ENCODE measurements around the gene TTC9B. TPM values are rescaled to one million over a fixed set of nuclear protein-coding genes. Genes with fewer than 3 reads are reported as not detected.

The TTC9B gene
- total and polyA plus RNA-seq, 3 donors from 2014 or later: 0.30 to 0.71 (median 0.50) TPM

GRCh38 chr19:40193587-40193849 lies 24.7 kb downstream of the TTC9B start:
- no peaks in the 10 kb centered on the region for H3K9me3 ChIP-seq
- intact Hi-C loops (cut with DNase I; ENCODE audit: low total_unique reads): no loop called here
- no peak overlapping the region for H3K4me3 ChIP-seq
- H3K4me1 ChIP-seq: peaks cover 8% of the 10 kb centered on the region
- no peaks in the 10 kb centered on the region for H3K27me3 ChIP-seq
- H3K36me3 ChIP-seq (ENCODE audit: low read depth, missing control alignments): no peaks in the 10 kb centered on the region
- no peak for TF ChIP-seq CTCF (IDR thresholded peaks at IDR 0.05)
- TF ChIP-seq POLR2A (IDR thresholded peaks at IDR 0.05): no peak
- WGBS, 2 donors: 84 to 85% methylated on average over 3 of the region's 3 CpGs
- DNase-seq: no peak
- H3K27ac ChIP-seq: no peak overlapping the region

DNA sequence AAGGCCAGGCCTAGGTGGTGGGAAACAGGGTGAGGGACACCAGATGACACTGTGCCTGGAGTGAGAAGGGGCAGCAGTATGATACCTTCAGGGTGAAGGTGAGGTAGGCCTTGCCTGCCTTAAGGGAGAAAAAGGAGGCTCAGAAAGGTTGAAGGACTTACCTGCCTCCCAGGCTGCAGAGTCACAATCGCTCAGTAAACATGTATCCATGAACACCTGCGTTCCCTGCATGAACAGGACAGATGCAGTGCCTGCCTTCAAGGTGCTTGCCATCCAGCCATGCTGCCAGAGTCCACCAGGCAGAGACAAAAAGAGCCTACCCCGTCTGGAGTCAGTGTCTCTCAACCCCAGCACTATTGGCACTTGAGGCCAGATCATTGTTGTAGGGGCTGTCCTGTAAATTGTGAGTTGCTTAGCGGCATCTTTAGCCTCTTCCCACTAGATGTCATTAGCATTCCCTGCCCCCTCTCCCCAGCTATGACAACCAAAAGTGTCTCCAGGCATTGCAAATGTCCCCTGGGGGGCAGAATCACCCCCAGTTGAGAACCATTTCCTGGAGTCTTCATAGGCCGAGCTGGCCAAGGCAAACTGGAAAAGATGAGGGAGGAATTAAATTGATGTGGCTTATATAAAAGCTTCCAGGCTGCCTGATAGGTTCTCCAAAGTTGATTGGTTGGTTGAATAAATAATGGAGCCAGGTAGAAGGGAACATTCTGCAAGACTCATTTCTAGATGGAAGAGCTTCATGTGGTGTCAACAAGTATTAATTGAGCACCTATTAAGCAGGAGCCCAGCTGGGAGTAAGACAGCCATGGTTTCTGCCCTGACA lies 25.2 kb downstream of the TTC9B start:
- no peak overlapping the region for H3K4me3 ChIP-seq
- DNase-seq: no peak
- TF ChIP-seq CTCF (IDR thresholded peaks at IDR 0.05) (no peak), POLR2A (IDR thresholded peaks at IDR 0.05) (no peak)
- H3K4me1 ChIP-seq: peaks cover 8% of the 10 kb centered on the region
- H3K27ac ChIP-seq: no peak overlapping the region
- H3K36me3 ChIP-seq (ENCODE audit: low read depth, missing control alignments): no peaks in the 10 kb centered on the region
- H3K9me3 ChIP-seq: no peaks in the 10 kb centered on the region
- H3K27me3 ChIP-seq: no peaks in the 10 kb centered on the region
- intact Hi-C loops (cut with DNase I; ENCODE audit: low total_unique reads): no loop called here
- WGBS, 2 donors: 45 to 70% methylated on average over 5 of the region's 5 CpGs

- H3K27ac ChIP-seq: peak overlapping the region in 1 of 2 donors; percentile 92
- intact Hi-C loops (cut with DNase I; ENCODE audit: low total_unique reads): no loop called here
- TF ChIP-seq POLR2A (IDR thresholded peaks at IDR 0.05) (no peak), CTCF (IDR thresholded peaks at IDR 0.05) (no peak)
- no peaks in the 10 kb centered on the region for H3K9me3 ChIP-seq
- H3K4me3 ChIP-seq: peak overlapping the region; percentile 99 to 100
- DNase-seq: peak; percentile 27
- WGBS, 2 donors: 12 to 66% methylated on average over 4 to 50 of the region's 62 CpGs
- peaks cover 8% of the 10 kb centered on the region for H3K4me1 ChIP-seq
- no peaks in the 10 kb centered on the region for H3K36me3 ChIP-seq (ENCODE audit: low read depth, missing control alignments)
- no peaks in the 10 kb centered on the region for H3K27me3 ChIP-seq
Observed at GRCh38 chr19:40191836-40192646, 26.1 kb downstream of the TTC9B start.

DNA sequence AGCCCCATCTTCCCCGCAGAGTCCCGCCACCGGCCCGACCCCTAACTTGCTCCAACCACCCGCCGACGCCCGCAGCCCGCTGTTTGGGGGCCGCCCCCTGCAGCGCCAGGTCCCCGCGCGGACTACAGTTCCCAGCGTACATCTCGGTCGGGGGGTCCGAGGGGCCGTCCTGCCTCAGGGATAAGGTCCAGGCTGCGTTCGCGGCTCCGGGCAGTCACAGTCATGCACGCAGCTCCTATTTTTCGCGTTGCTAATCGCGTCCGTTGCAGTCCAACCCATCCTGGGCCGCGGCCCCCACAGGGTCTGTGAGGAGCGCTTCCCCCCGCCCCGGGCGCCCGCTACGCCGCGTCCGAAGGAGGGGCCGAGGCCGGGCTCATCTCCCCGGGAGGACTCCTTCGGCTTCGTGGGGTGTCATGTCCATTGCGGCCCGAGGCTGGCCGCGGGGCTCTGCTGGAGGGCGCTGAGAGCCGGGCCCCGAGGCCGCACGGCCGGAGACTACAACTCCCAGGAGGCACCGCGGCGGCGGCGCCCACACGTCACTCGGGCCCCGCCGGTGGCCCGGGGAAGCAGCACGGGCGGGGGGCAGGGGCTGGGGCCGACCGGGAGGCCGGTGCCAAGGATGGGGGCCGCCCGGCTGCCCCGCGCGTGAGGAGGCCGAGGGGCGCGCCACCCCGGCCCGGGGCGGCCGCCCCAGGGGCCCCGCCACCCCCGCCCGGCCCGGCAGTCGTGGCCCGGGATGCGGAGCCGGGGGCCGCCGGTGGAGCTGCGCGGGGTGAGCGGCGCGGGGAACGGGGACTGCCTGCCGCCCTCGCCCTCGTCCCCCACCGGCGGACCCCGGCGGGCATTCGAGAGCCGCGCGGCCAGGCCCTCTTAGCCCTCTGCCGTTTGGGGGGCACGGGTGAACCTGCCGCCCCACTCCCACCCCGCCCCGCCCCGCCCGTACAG lies 27.0 kb downstream of the TTC9B start, which contains the start of gene MAP3K10:
Gene MAP3K10 (plus strand): TSS at position 536 of the 945 bp plus-strand sequence. CDS start 606 bp downstream, outside the sequence.
- H3K9me3 ChIP-seq: no peaks in the 10 kb centered on the region
- peak within 1 kb of the TSS; percentile 92 to 95 for H3K27ac ChIP-seq
- no peaks in the 10 kb centered on the region for H3K36me3 ChIP-seq (ENCODE audit: low read depth, missing control alignments)
- H3K4me3 ChIP-seq: peak within 1 kb of the TSS; percentile 99 to 100
- intact Hi-C loops (cut with DNase I; ENCODE audit: low total_unique reads): no loop called here
- 1 to 8% methylated on average over 4 to 107 of the region's 116 CpGs for WGBS, 2 donors
- TF ChIP-seq POLR2A (IDR thresholded peaks at IDR 0.05): no peak
- peak in 1 of 3 experiments; percentile 6 for TF ChIP-seq CTCF (IDR thresholded peaks at IDR 0.05)
- peaks cover 8% of the 10 kb centered on the region for H3K4me1 ChIP-seq
- no peaks in the 10 kb centered on the region for H3K27me3 ChIP-seq
- peak; percentile 79 for DNase-seq
